ENCODE results near the gene BLOC1S4.

Gene BLOC1S4

GRCh38 chr4:6764976-6765620 is 49.1 kb downstream of the BLOC1S4 start:
- DNase-seq (ENCODE audit: low spot score): no peak

- DNase-seq (ENCODE audit: low spot score): no peak
Observed at GRCh38 chr4:6765703-6766102, 49.7 kb downstream of the BLOC1S4 start.
